Mammary epithelial cell (primary cell): ENCODE results near the gene LRCOL1.

ENCODE experiments used
- CTCF ChIP-seq, 2 donors: IDR thresholded peaks in 1 of 2; conservative IDR thresholded peaks in 1 of 2; 2 replicates each; pipeline ENCODE4 v1.5.1; 2011 to 2012; ENCODE audit warnings: inconsistent platforms in 2 of 2, low read length in 2 of 2, mild to moderate bottlenecking in 2 of 2, control low read depth in 1 of 2, low read depth in 1 of 2; ENCODE audit not compliant: insufficient read depth in 1 of 2; ENCODE audit errors: extremely low read depth in 1 of 2
- EZH2 ChIP-seq: IDR thresholded peaks from 2 replicates; pipeline ENCODE4 v1.6.1; 2012; ENCODE audit warnings: low read length, inconsistent platforms, borderline replicate concordance

GRCh38 chr12:132635076-132635955 is 24.9 kb upstream of the LRCOL1 start:
- TF ChIP-seq CTCF (conservative IDR thresholded peaks at IDR 0.05 in 1 of 2, IDR thresholded peaks at IDR 0.05 in 1 of 2; ENCODE audit: extremely low read depth in 1 of 2, insufficient read depth in 1 of 2, low read depth in 1 of 2, low read length in 2 of 2) (no peak), EZH2 (no peak)
